ENCODE results near the gene DCAF7.

- TF ChIP-seq CTCF (IDR thresholded peaks at IDR 0.05), result no peak
- TF ChIP-seq POLR2A (IDR thresholded peaks at IDR 0.05), result no peak
Measured at GRCh38 chr17:63526861-63527260, 23.4 kb upstream of the DCAF7 start.
